IMR-90 (cell line): ENCODE data around the gene SRSF4. TPM values are rescaled to one million over a fixed set of nuclear protein-coding genes. Genes with fewer than 3 reads are reported as not detected.
A peak's percentile ranks its signal among the peaks of the same experiment; 100 is the strongest.

ENCODE experiments used
- ATAC-seq: fragments of 200-7000 bp; cut with Tn5 transposase; 2 replicates; pipeline ENCODE4 v1.9.1; 2020; ENCODE audit warnings: low read depth, mild to moderate bottlenecking, moderate library complexity
- BruUV-seq: library from RNA; stranded (reverse); fragments of 400-500 nt; replicated peaks from 2 replicates; lab custom pipeline; 2021; lab: Mats Ljungman, UMichigan
- CTCF ChIA-PET: fragments of 300-600 bp; formaldehyde crosslinking; extraction: SDS; loops from one replicate; lab custom pipeline; 2021; ENCODE audit warnings: antibody characterized with exemption; lab: Yijun Ruan, JAX
- POLR2A ChIA-PET: fragments of 300-600 bp; sonication (Branson Sonifier 250); formaldehyde crosslinking; loops from one replicate; lab custom pipeline; 2022; ENCODE audit warnings: antibody characterized with exemption; ENCODE audit not compliant: unreplicated experiment; lab: Charles Lee
- DNase-seq: peaks from one replicate; pipeline ENCODE4 v3.0.0; 2013
- H2AFZ ChIP-seq: replicated peaks from 2 replicates; pipeline ENCODE3; 2013; ENCODE audit warnings: low read length, mild to moderate bottlenecking; ENCODE audit not compliant: poor library complexity
- H2AK5ac ChIP-seq: 2 replicates; pipeline ENCODE4 v1.6.1; 2013; ENCODE audit warnings: low read depth, low read length, inconsistent platforms
- H2AK9ac ChIP-seq: replicated peaks from 2 replicates; pipeline ENCODE3; 2013; ENCODE audit warnings: mild to moderate bottlenecking, low read depth, low read length, moderate library complexity; ENCODE audit not compliant: poor library complexity
- H2BK120ac ChIP-seq: 2 replicates; pipeline ENCODE4 v1.6.1; 2013; ENCODE audit warnings: low read depth, low read length, inconsistent platforms
- H2BK15ac ChIP-seq: 3 replicates; pipeline ENCODE4 v1.6.1; 2013; ENCODE audit warnings: low read depth, low read length, inconsistent platforms
- H2BK20ac ChIP-seq: 2 replicates; pipeline ENCODE4 v1.6.1; 2013; ENCODE audit warnings: low read depth, mild to moderate bottlenecking, inconsistent platforms, low read length, moderate library complexity
- H2BK5ac ChIP-seq: 2 replicates; pipeline ENCODE4 v1.6.1; 2013; ENCODE audit warnings: mild to moderate bottlenecking, low read depth, low read length, inconsistent platforms; ENCODE audit not compliant: poor library complexity, severe bottlenecking
- H3K14ac ChIP-seq: replicated peaks from 2 replicates; pipeline ENCODE4 v1.6.1; 2013; ENCODE audit warnings: low read depth, low read length, inconsistent platforms
- H3K18ac ChIP-seq: 2 replicates; pipeline ENCODE4 v1.6.1; 2013; ENCODE audit warnings: low read depth, low read length, control low read depth
- H3K23ac ChIP-seq: 2 replicates; pipeline ENCODE4 v1.6.1; 2013; ENCODE audit warnings: low read depth, low read length, inconsistent platforms
- H3K27ac ChIP-seq: 2 replicates; pipeline ENCODE4 v1.5.1; 2013; ENCODE audit warnings: mild to moderate bottlenecking, control low read depth, low read length; ENCODE audit not compliant: insufficient read depth
- H3K27me3 ChIP-seq: 2 replicates; pipeline ENCODE4 v1.6.1; 2013; ENCODE audit warnings: low read length; ENCODE audit not compliant: control insufficient read depth, insufficient read depth
- H3K36me3 ChIP-seq: 2 replicates; pipeline ENCODE4 v1.6.1; 2013; ENCODE audit warnings: low read length, mixed read lengths; ENCODE audit not compliant: control insufficient read depth, insufficient read depth
- H3K4ac ChIP-seq: 2 replicates; pipeline ENCODE4 v1.6.1; 2013; ENCODE audit warnings: low read depth, low read length, inconsistent platforms
- H3K4me1 ChIP-seq: 2 replicates; pipeline ENCODE4 v1.6.1; 2013; ENCODE audit warnings: low read length, mixed read lengths; ENCODE audit not compliant: control insufficient read depth, insufficient read depth
- H3K4me2 ChIP-seq: 2 replicates; pipeline ENCODE4 v1.6.1; 2013; ENCODE audit warnings: low read depth, mild to moderate bottlenecking, control low read depth, low read length, moderate library complexity
- H3K4me3 ChIP-seq: 2 replicates; pipeline ENCODE4 v1.5.1; 2013; ENCODE audit warnings: low read depth, mild to moderate bottlenecking, control low read depth, low read length, moderate library complexity; ENCODE audit not compliant: insufficient read depth
- H3K56ac ChIP-seq: 2 replicates; pipeline ENCODE4 v1.6.1; 2013; ENCODE audit warnings: low read length, inconsistent platforms; ENCODE audit not compliant: insufficient read depth; ENCODE audit errors: extremely low read depth
- H3K79me1 ChIP-seq, 2 experiments: 2 replicates each; pipeline ENCODE4 v1.6.1; 2013; ENCODE audit warnings: low read length in 2 of 2, inconsistent platforms in 1 of 2, low read depth in 1 of 2
- H3K9ac ChIP-seq: 2 replicates; pipeline ENCODE4 v1.6.1; 2013; ENCODE audit warnings: low read depth, low read length, control low read depth
- H3K9me1 ChIP-seq: 2 replicates; pipeline ENCODE4 v1.6.1; 2013; ENCODE audit warnings: low read length, inconsistent platforms; ENCODE audit not compliant: insufficient read depth
- H3K9me3 ChIP-seq: 2 replicates; pipeline ENCODE4 v1.6.1; 2013; ENCODE audit warnings: low read length; ENCODE audit not compliant: control insufficient read depth, insufficient read depth
- H4K20me1 ChIP-seq: 2 replicates; pipeline ENCODE4 v1.6.1; 2013; ENCODE audit warnings: low read length, inconsistent platforms; ENCODE audit not compliant: insufficient read depth
- H4K5ac ChIP-seq: 2 replicates; pipeline ENCODE4 v1.6.1; 2013; ENCODE audit warnings: mild to moderate bottlenecking, low read depth, low read length, control low read depth
- H4K8ac ChIP-seq, 2 experiments: 2 replicates each; pipeline ENCODE4 v1.6.1; 2013; ENCODE audit warnings: low read depth in 2 of 2, low read length in 2 of 2, control low read depth in 1 of 2, inconsistent platforms in 1 of 2
- H4K91ac ChIP-seq: 2 replicates; pipeline ENCODE4 v1.6.1; 2013; ENCODE audit warnings: low read depth, low read length, inconsistent platforms; ENCODE audit not compliant: insufficient read depth
- MAZ ChIP-seq: IDR thresholded peaks from 2 replicates; pipeline ENCODE4 v1.6.1; 2012; ENCODE audit warnings: low read depth, mild to moderate bottlenecking, low read length, improper control_type of control experiment, moderate library complexity, borderline replicate concordance
- MXI1 ChIP-seq: IDR thresholded peaks from 2 replicates; pipeline ENCODE4 v1.6.1; 2012; ENCODE audit warnings: low read depth, mild to moderate bottlenecking, low read length, moderate library complexity, borderline replicate concordance
- NFE2L2 ChIP-seq: fragments of 150-350 bp; IDR thresholded peaks from 2 replicates; pipeline ENCODE4 v1.6.1; 2016; ENCODE audit warnings: low read depth, mild to moderate bottlenecking, low read length
- RAD21 ChIP-seq: IDR thresholded peaks from 2 replicates; pipeline ENCODE4 v1.6.1; 2012; ENCODE audit warnings: low read length, improper control_type of control experiment
- SMC3 ChIP-seq: fragments of 150-350 bp; IDR thresholded peaks from 2 replicates; pipeline ENCODE4 v1.6.1; 2016; ENCODE audit warnings: low read depth, mild to moderate bottlenecking, antibody characterized with exemption, low read length, moderate library complexity
- USF2 ChIP-seq: fragments of 150-350 bp; IDR thresholded peaks from 2 replicates; pipeline ENCODE4 v1.6.1; 2017; ENCODE audit warnings: mild to moderate bottlenecking, antibody characterized with exemption, low read length, low read depth
- WGBS, 2 experiments: methylation state at CpG; one replicate each; pipeline versions ENCODE4 v1.1.5 to v1.1.7; 2013; ENCODE audit warnings: missing lambda C conversion rate in 2 of 2; ENCODE audit not compliant: insufficient read length in 1 of 2; ENCODE audit errors: extremely low coverage in 2 of 2; 5-methylcytosine and 5-hydroxymethylcytosine counted together
- dilution Hi-C: fragments of 300-500 bp; cut with HindIII; formaldehyde crosslinking; loops from one replicate; pipeline ENCODE4 v1.14.3; 2018; ENCODE audit warnings: low sequenced_read_pairs; ENCODE audit not compliant: unreplicated experiment
- in situ Hi-C: fragments of 300-500 bp; cut with MboI; formaldehyde crosslinking; loops from 3 replicates; pipeline ENCODE4 v1.14.3; 2019; ENCODE audit warnings: low sequenced_read_pairs, inconsistent platforms, mixed read lengths
- intact Hi-C: fragments of 100-400 bp; cut with micrococcal nuclease; formaldehyde crosslinking; loops from 2 replicates; pipeline ENCODE4 v1.10.0; 2022
- polyA plus RNA-seq, 3 experiments: library from polyadenylated mRNA; depleted of rRNA; stranded (reverse); fragments of >200 nt; gene quantifications; 2 replicates each; pipeline ENCODE4 v1.2.3, GENCODE V29; 2012; ENCODE audit warnings: low replicate concordance in 1 of 3
- total RNA-seq: library from RNA; depleted of rRNA; stranded (reverse); fragments of >200 nt; gene quantifications from 2 replicates; pipeline ENCODE4 v1.2.3, GENCODE V29; 2012

Gene SRSF4
- total and polyA plus RNA-seq, 2 of the 4 experiments (the other 2 are of a cell fraction), result 20.8 to 48.5 TPM

- no peak overlapping the region for H3K4me3 ChIP-seq
- no peak overlapping the region for H4K8ac ChIP-seq
- no peak for TF ChIP-seq NFE2L2
- TF ChIP-seq RAD21, result no peak
- no peak for TF ChIP-seq USF2
- TF ChIP-seq MAZ, result no peak
- TF ChIP-seq SMC3, result no peak
- TF ChIP-seq MXI1, result no peak
- no TSS peak for BruUV-seq
- intact Hi-C loops, result no loop called here
- no peak overlapping the region for H3K56ac ChIP-seq
- CTCF ChIA-PET, result no interaction called here
- no peaks in the 10 kb centered on the region for H3K9me3 ChIP-seq
- no peak overlapping the region for H3K14ac ChIP-seq
- no peaks in the 10 kb centered on the region for H3K9me1 ChIP-seq
- no peak overlapping the region for H3K23ac ChIP-seq
- H2AK5ac ChIP-seq, result no peak overlapping the region
- no peak overlapping the region for H3K4ac ChIP-seq
- no peak overlapping the region for H2BK15ac ChIP-seq
- no peak overlapping the region for H3K9ac ChIP-seq
- H4K91ac ChIP-seq, result no peak overlapping the region
- no peaks in the 10 kb centered on the region for H3K79me1 ChIP-seq
- H2BK120ac ChIP-seq, result no peak overlapping the region
- DNase-seq, result peak; percentile 58
- no peak overlapping the region for H2BK5ac ChIP-seq
- H2BK20ac ChIP-seq, result no peak overlapping the region
- H3K36me3 ChIP-seq, result no peaks in the 10 kb centered on the region
- no peak; the same call in 1 of the 2 replicates for ATAC-seq
- POLR2A ChIA-PET, result no interaction called here
- no CpG with 5 or more reads among the region's 14 CpGs for WGBS, 2 experiments
- no peak overlapping the region for H2AFZ ChIP-seq
- no peak overlapping the region for H3K18ac ChIP-seq
- no peak overlapping the region for H3K4me2 ChIP-seq
- in situ Hi-C loops, result no loop called here
- H4K20me1 ChIP-seq, result no peaks in the 10 kb centered on the region
- no peak overlapping the region for H3K27ac ChIP-seq
- dilution Hi-C loops, result no loop called here
- H3K4me1 ChIP-seq, result no peaks in the 10 kb centered on the region; the same call in 1 of the 2 replicates
- H4K5ac ChIP-seq, result no peak overlapping the region
- H3K27me3 ChIP-seq, result 0 out of 2 replicates have a peak, but pooled peaks cover 2% of the 10 kb centered on the region
- H2AK9ac ChIP-seq, result no peak overlapping the region
These were observed 45.2 kb downstream of the SRSF4 start for GRCh38 chr1:29136391-29136915.
